Kidney epithelial cell (primary cell): ENCODE results near the gene CYP4F22. TPM values are rescaled to one million over a fixed set of nuclear protein-coding genes. Genes with fewer than 3 reads are reported as not detected.

ENCODE experiments used
- DNase-seq: peaks from one replicate; pipeline ENCODE4 v3.0.0-alpha.2; 2010; ENCODE audit warnings: low read depth
- H3K27me3 ChIP-seq: 2 replicates; pipeline ENCODE4 v1.6.0; 2011; ENCODE audit warnings: low read length; ENCODE audit not compliant: control insufficient read depth, insufficient read depth
- H3K36me3 ChIP-seq: 2 replicates; pipeline ENCODE4 v1.5.1; 2011; ENCODE audit warnings: low read length; ENCODE audit not compliant: control insufficient read depth, insufficient read depth
- H3K4me3 ChIP-seq: 2 replicates; pipeline ENCODE4 v1.5.1; 2011; ENCODE audit warnings: low read depth, mild to moderate bottlenecking, control low read depth, low read length
- CTCF ChIP-seq: IDR thresholded peaks from 2 replicates; pipeline ENCODE4 v1.5.1; 2011; ENCODE audit warnings: mild to moderate bottlenecking, moderate library complexity, low read length, control low read depth, inconsistent platforms; ENCODE audit not compliant: insufficient read depth, poor library complexity, severe bottlenecking
- total RNA-seq: library from RNA; depleted of rRNA; stranded (reverse); fragments of >200 nt; gene quantifications from 2 replicates; pipeline ENCODE4 v1.2.3, GENCODE V29; 2015

The CYP4F22 gene
- total RNA-seq, 1 donor from 2014 or later = not detected

GRCh38 chr19:15583346-15583745 is 75.0 kb downstream of the CYP4F22 start:
- peaks cover 5% of the 10 kb centered on the region for H3K27me3 ChIP-seq
- no peak overlapping the region for H3K4me3 ChIP-seq
- no peak for DNase-seq
- TF ChIP-seq CTCF = no peak
- no peaks in the 10 kb centered on the region for H3K36me3 ChIP-seq

DNA sequence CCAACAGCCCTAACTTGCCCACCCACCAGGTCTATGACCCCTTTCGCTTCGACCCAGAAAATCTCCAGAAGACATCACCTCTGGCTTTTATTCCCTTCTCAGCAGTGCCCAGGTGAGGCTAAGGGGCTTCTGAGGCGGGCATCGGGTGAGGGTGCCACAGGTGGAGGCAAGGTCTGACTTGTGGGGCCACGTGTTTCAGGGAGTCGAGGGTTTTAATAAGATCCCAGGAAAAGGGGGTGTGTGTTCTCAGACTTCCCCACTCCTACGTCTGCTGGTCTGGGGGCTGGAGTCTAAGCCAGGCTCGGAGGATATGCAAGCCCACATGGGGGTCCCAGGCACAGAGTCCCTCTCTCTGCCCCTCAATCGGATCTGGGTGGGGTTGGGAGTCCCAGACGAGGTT is 75.8 kb downstream of the CYP4F22 start:
- no peak for TF ChIP-seq CTCF
- DNase-seq = no peak
- Histone ChIP-seq H3K27me3 (peaks cover 5% of the 10 kb centered on the region), H3K4me3 (no peak overlapping the region), H3K36me3 (no peaks in the 10 kb centered on the region)

DNA sequence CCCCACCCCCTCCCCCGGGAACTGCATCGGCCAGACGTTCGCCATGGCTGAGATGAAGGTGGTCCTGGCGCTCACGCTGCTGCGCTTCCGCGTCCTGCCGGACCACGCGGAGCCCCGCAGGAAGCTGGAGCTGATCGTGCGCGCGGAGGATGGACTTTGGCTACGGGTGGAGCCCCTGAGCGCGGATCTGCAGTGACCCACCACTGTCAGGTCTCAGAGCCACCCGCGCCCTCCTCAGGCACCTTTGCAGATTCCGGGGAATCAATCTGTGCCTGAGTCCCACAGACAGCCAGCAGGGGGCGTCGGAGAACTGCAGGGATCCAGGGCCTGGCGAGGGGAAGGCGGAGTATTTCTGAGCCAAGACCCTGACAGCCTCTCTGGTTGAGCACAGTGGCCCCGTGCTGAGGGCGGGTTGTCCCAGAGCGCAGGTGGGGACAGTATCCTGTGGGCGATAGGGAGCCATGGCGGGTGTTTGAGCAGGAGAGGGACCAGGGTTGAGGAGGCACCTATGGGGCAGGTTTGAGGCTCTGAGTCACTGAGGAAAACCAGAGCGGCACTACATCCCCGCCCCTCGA is 76.3 kb downstream of the CYP4F22 start:
- Histone ChIP-seq H3K27me3 (peaks cover 5% of the 10 kb centered on the region), H3K4me3 (no peak overlapping the region), H3K36me3 (no peaks in the 10 kb centered on the region)
- DNase-seq = no peak
- peak; percentile 89 for TF ChIP-seq CTCF

GRCh38 chr19:15587663-15588062 is 79.3 kb downstream of the CYP4F22 start:
- Histone ChIP-seq H3K36me3 (no peaks in the 10 kb centered on the region), H3K27me3 (peaks cover 5% of the 10 kb centered on the region), H3K4me3 (no peak overlapping the region)
- no peak for TF ChIP-seq CTCF
- no peak for DNase-seq

DNA sequence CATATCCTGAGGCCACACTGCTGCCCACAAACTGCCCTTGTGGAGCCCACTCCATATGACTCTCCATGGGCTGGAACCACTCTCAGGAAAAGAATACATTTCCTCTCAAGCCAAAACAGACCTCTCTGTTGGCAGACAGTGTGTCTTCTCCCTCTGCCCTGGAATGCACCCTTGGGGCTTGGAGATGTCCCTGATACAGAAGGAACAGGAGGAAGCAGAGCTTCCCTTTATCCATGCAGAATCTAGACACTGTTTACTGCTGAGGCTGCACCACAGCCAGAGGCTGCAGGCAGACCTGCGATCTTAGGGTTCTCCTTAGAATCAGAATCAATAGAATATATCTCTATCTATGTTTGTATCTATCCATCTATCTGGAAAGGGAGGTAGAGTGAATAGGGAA is 79.9 kb downstream of the CYP4F22 start:
- no peak overlapping the region for H3K4me3 ChIP-seq
- TF ChIP-seq CTCF = no peak
- no peak for DNase-seq
- no peaks in the 10 kb centered on the region for H3K36me3 ChIP-seq
- H3K27me3 ChIP-seq = peaks cover 5% of the 10 kb centered on the region

- Histone ChIP-seq H3K27me3 (no peaks in the 10 kb centered on the region), H3K36me3 (no peaks in the 10 kb centered on the region), H3K4me3 (no peak overlapping the region)
- DNase-seq = no peak
- no peak for TF ChIP-seq CTCF
Observed at GRCh38 chr19:15589760-15590451, 81.6 kb downstream of the CYP4F22 start.
